Hepatocyte (in vitro differentiated cells): ENCODE results near the gene TNFRSF17. TPM values are rescaled to one million over a fixed set of nuclear protein-coding genes. Genes with fewer than 3 reads are reported as not detected.

Experiments
- DNase-seq: peaks from one replicate; pipeline ENCODE4 v3.0.0-alpha.2; 2016; ENCODE audit warnings: low spot score
- H2AFZ ChIP-seq: fragments of 200-600 bp; sonication (generic); 2 replicates; pipeline ENCODE4 v1.6.0; 2016; ENCODE audit warnings: antibody characterized with exemption, mild to moderate bottlenecking
- H3K27ac ChIP-seq: fragments of 200-600 bp; sonication (generic); 2 replicates; pipeline ENCODE4 v1.5.1; 2016; ENCODE audit warnings: mild to moderate bottlenecking
- H3K27me3 ChIP-seq: fragments of 200-600 bp; sonication (generic); 2 replicates; pipeline ENCODE4 v1.6.1; 2016
- H3K36me3 ChIP-seq: fragments of 200-600 bp; sonication (generic); replicated peaks from 2 replicates; pipeline ENCODE4 v1.5.1; 2016; ENCODE audit warnings: low read depth; ENCODE audit not compliant: insufficient read depth
- H3K4me1 ChIP-seq: fragments of 200-600 bp; sonication (generic); 2 replicates; pipeline ENCODE4 v1.5.1; 2016; ENCODE audit warnings: mild to moderate bottlenecking, moderate library complexity; ENCODE audit not compliant: insufficient read depth
- H3K4me2 ChIP-seq: fragments of 200-600 bp; sonication (generic); 2 replicates; pipeline ENCODE4 v1.6.0; 2016
- H3K4me3 ChIP-seq: fragments of 200-600 bp; sonication (generic); 2 replicates; pipeline ENCODE4 v1.5.1; 2016; ENCODE audit warnings: mild to moderate bottlenecking
- H3K79me2 ChIP-seq: fragments of 200-600 bp; sonication (generic); 2 replicates; pipeline ENCODE4 v1.6.0; 2017; ENCODE audit warnings: mild to moderate bottlenecking
- H3K9me2 ChIP-seq: fragments of 200-600 bp; sonication (generic); replicated peaks from 2 replicates; pipeline ENCODE4 v1.6.0; 2017; ENCODE audit warnings: mild to moderate bottlenecking; ENCODE audit not compliant: insufficient read depth
- H3K9me3 ChIP-seq: fragments of 200-600 bp; sonication (generic); 2 replicates; pipeline ENCODE4 v1.5.1; 2016; ENCODE audit warnings: low read depth, mild to moderate bottlenecking
- H4K20me1 ChIP-seq: fragments of 200-600 bp; sonication (generic); 2 replicates; pipeline ENCODE4 v1.6.0; 2016; ENCODE audit warnings: mild to moderate bottlenecking; ENCODE audit not compliant: insufficient read depth, poor library complexity, severe bottlenecking
- EZH2 ChIP-seq: fragments of 200-600 bp; sonication (generic); IDR thresholded peaks from 2 replicates; pipeline ENCODE4 v1.6.1; 2016; ENCODE audit warnings: antibody characterized with exemption, mild to moderate bottlenecking, borderline replicate concordance
- EZH2phosphoT487 ChIP-seq: fragments of 200-600 bp; sonication (generic); IDR thresholded peaks from one replicate; pipeline ENCODE4 v1.6.1; 2018; ENCODE audit warnings: antibody characterized with exemption, mild to moderate bottlenecking, low read depth, moderate library complexity; ENCODE audit not compliant: unreplicated experiment, severe bottlenecking
- WGBS: methylation state at CpG from one replicate; pipeline ENCODE4 v1.1.6; 2016; ENCODE audit warnings: low lambda C conversion rate; ENCODE audit errors: missing lambda C conversion rate; 5-methylcytosine and 5-hydroxymethylcytosine counted together
- polyA plus RNA-seq: library from polyadenylated mRNA; unstranded; fragments of >200 nt; fragmentation: Nextera tagmentation; extraction: Ambion mirVana; gene quantifications from 2 replicates; pipeline ENCODE4 v1.2.1, GENCODE V29; 2016
- total RNA-seq: library from RNA; depleted of rRNA; stranded (reverse); fragments of >200 nt; gene quantifications from 2 replicates; pipeline ENCODE4 v1.2.3, GENCODE V29; 2014
- TF ChIP-seq, protein P1 (sequence below): fragments of 200-600 bp; sonication (generic); IDR thresholded peaks from 2 replicates; pipeline ENCODE4 v1.5.1; 2016; ENCODE audit warnings: antibody characterized with exemption, mild to moderate bottlenecking; ENCODE audit not compliant: poor library complexity

TNFRSF17 gene
- total and polyA plus RNA-seq, 2 experiments from 2014 or later: not detected

DNA sequence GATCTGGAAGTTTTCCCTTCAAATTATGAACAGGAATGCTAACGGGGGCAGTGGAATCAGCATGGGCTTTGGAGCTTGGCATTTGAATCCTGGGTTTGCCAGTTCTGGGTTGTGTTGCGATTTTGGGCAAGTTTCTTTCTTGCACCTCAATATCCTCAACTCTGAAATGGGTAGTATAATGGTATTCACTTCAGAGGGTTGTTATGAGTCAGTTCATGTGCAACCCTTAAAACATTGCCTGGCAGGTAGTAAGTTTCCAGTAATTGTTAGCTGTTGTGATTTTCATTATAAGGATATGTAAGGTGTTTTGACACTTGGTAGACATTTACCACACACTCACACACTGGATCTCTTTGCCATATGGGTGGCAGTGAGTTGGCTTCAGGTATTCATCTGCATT is 44.9 kb downstream of the TNFRSF17 start:
- WGBS: 100% methylated on average over 2 of the region's 2 CpGs
- H3K9me3 ChIP-seq: no peaks in the 10 kb centered on the region
- H3K79me2 ChIP-seq: no peaks in the 10 kb centered on the region
- no peaks in the 10 kb centered on the region for H3K9me2 ChIP-seq
- no peaks in the 10 kb centered on the region for H3K36me3 ChIP-seq
- no peak for DNase-seq
- H2AFZ ChIP-seq: no peak overlapping the region
- H3K27me3 ChIP-seq: no peaks in the 10 kb centered on the region
- no peak overlapping the region for H3K4me2 ChIP-seq
- no peak overlapping the region for H3K27ac ChIP-seq
- no peaks in the 10 kb centered on the region for H3K4me1 ChIP-seq
- TF ChIP-seq, protein P1, sequence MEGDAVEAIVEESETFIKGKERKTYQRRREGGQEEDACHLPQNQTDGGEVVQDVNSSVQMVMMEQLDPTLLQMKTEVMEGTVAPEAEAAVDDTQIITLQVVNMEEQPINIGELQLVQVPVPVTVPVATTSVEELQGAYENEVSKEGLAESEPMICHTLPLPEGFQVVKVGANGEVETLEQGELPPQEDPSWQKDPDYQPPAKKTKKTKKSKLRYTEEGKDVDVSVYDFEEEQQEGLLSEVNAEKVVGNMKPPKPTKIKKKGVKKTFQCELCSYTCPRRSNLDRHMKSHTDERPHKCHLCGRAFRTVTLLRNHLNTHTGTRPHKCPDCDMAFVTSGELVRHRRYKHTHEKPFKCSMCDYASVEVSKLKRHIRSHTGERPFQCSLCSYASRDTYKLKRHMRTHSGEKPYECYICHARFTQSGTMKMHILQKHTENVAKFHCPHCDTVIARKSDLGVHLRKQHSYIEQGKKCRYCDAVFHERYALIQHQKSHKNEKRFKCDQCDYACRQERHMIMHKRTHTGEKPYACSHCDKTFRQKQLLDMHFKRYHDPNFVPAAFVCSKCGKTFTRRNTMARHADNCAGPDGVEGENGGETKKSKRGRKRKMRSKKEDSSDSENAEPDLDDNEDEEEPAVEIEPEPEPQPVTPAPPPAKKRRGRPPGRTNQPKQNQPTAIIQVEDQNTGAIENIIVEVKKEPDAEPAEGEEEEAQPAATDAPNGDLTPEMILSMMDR: no peak
- no peak for TF ChIP-seq EZH2
- no peak for TF ChIP-seq EZH2phosphoT487
- H4K20me1 ChIP-seq: no peaks in the 10 kb centered on the region
- H3K4me3 ChIP-seq: no peak overlapping the region

DNA sequence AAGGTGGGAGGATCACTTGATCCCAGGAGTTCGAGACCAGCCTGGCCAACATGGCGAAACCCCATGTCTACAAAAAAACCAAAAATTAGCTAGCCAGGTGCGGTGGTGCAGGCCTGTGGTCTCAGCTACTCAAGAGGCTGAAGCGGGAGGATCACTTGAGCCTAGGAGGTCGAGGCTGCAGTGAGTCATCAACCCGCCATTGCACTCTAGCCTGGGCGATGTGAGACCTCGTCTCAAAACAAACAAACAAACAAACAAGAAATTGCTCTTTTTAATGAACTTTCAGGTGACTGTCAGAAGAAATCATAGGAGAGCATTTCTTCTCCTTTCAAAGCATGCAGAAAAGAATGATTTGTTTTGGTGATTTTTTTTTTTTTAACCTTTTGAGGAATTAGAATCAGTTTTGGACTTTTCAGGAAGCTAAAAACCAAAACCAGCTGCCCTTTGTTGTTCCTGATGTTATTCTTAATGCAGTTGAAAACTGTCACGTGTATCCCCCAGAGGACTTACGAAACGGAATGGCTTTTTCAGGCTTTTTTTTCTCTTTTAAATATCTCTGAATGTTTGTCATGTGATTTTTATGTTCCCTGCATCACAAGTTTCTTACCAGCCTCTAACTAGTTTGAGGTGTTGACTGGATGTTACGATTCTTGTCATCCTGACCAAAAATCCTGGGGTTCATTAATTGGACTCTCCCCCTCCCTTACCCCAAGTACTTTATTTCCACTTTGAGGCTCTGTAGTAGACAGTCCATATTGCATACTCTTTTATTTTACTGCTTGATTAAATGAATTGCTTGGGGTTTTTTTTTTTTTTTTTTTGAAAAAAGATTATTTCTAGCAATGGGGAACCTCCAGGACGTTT is 45.6 kb downstream of the TNFRSF17 start:
- no peak for DNase-seq
- Histone ChIP-seq H4K20me1 (no peaks in the 10 kb centered on the region), H3K4me2 (no peak overlapping the region), H3K79me2 (no peaks in the 10 kb centered on the region), H2AFZ (no peak overlapping the region), H3K9me2 (no peaks in the 10 kb centered on the region), H3K4me3 (no peak overlapping the region), H3K36me3 (no peaks in the 10 kb centered on the region), H3K9me3 (no peaks in the 10 kb centered on the region), H3K27me3 (no peaks in the 10 kb centered on the region), H3K27ac (no peak overlapping the region), H3K4me1 (no peaks in the 10 kb centered on the region)
- TF ChIP-seq, protein P1: no peak
- TF ChIP-seq EZH2phosphoT487: no peak
- TF ChIP-seq EZH2: no peak
- 83% methylated on average over 13 of the region's 13 CpGs for WGBS

DNA sequence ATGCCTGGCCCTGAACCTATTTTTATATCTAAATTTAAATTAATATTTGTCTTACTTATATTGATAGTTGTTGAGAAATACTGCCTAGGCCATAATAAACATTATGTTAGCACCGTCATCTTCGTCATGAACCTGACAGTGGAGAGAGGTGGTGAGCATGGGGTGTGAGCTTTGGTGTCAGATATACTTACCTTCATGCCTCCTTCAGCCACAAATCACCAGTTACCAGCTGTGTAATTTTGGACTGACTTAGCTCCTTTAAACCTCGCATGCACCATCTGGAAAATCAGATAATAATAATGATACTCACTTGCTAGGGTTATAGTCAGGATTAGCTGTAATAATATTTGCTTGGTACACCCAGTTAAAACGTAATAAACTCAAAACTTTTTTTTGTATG is 46.6 kb downstream of the TNFRSF17 start:
- H3K4me2 ChIP-seq: no peak overlapping the region
- H3K27ac ChIP-seq: no peak overlapping the region
- WGBS: 86% methylated on average over 4 of the region's 4 CpGs
- H3K4me1 ChIP-seq: no peaks in the 10 kb centered on the region
- H3K79me2 ChIP-seq: no peaks in the 10 kb centered on the region
- no peak overlapping the region for H3K4me3 ChIP-seq
- H2AFZ ChIP-seq: no peak overlapping the region
- no peak for DNase-seq
- H3K9me3 ChIP-seq: no peaks in the 10 kb centered on the region
- H4K20me1 ChIP-seq: no peaks in the 10 kb centered on the region
- TF ChIP-seq, protein P1: no peak
- TF ChIP-seq EZH2phosphoT487: no peak
- no peak for TF ChIP-seq EZH2
- no peaks in the 10 kb centered on the region for H3K36me3 ChIP-seq
- H3K9me2 ChIP-seq: no peaks in the 10 kb centered on the region
- H3K27me3 ChIP-seq: no peaks in the 10 kb centered on the region
